GM19467 (cell line): ENCODE measurements around the gene CMC2.

Source experiments
- ATAC-seq: cut with Tn5 transposase; IDR thresholded peaks from one replicate; pipeline ENCODE4 v1.9.1; 2021; ENCODE audit warnings: mild to moderate bottlenecking, moderate library complexity; ENCODE audit not compliant: unreplicated experiment

The CMC2 gene

GRCh38 chr16:80938004-80938878 lies 68.4 kb downstream of the CMC2 start:
- ATAC-seq, result no peak

GRCh38 chr16:80936410-80936809 lies 70.3 kb downstream of the CMC2 start:
- ATAC-seq, result no peak

GRCh38 chr16:80935691-80936090 lies 71.0 kb downstream of the CMC2 start:
- ATAC-seq, result no peak

- no peak for ATAC-seq
These were observed 74.0 kb downstream of the CMC2 start for GRCh38 chr16:80932708-80933095.

GRCh38 chr16:80931801-80932707 lies 74.6 kb downstream of the CMC2 start:
- no peak for ATAC-seq

- no peak for ATAC-seq
These were observed 82.2 kb downstream of the CMC2 start for GRCh38 chr16:80924372-80924978.

GRCh38 chr16:80923356-80923755 lies 83.3 kb downstream of the CMC2 start:
- ATAC-seq, result no peak
